ENCODE results near the gene LHPP. TPM values are rescaled to one million over a fixed set of nuclear protein-coding genes. Genes with fewer than 3 reads are reported as not detected.

Gene LHPP, protein sequence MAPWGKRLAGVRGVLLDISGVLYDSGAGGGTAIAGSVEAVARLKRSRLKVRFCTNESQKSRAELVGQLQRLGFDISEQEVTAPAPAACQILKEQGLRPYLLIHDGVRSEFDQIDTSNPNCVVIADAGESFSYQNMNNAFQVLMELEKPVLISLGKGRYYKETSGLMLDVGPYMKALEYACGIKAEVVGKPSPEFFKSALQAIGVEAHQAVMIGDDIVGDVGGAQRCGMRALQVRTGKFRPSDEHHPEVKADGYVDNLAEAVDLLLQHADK
- total RNA-seq (2022; extraction: Qiagen RNA extraction) = 10.6 to 13.5 TPM (median 11.6 TPM) in 5 replicates

DNA sequence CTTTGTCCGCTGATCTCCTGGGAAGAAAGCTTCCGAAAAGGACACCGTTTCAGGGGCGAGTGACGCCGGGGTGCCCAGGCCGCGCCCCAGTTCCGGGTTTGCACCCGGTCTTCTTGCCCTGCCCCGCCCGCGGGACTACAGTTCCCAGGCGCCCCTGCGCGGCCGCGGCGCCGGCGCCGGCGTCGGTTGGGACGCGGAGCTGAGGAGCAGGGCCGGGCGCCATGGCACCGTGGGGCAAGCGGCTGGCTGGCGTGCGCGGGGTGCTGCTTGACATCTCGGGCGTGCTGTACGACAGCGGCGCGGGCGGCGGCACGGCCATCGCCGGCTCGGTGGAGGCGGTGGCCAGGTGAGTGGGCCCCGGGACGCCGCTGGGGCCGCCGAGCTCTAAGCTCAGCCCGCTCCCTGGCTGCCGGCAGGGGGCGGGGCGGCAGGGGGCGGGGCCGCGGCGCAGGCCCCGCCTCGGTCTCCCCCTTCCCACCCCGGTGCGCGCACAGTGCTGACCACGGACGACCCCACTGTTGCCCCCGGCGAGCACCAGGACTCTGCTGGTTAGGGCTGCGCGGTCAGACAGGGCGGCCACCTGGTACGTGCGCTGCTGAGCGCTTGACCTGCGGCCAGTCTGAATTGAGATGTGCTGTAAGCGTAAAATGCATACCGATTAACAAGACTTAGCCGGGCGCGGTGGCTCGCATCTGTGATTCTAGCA lies at the start of gene LHPP:
TSS of gene LHPP (plus strand) at position 182 of the 706 bp plus-strand sequence. CDS start at position 222, 40 bp downstream.

DNA sequence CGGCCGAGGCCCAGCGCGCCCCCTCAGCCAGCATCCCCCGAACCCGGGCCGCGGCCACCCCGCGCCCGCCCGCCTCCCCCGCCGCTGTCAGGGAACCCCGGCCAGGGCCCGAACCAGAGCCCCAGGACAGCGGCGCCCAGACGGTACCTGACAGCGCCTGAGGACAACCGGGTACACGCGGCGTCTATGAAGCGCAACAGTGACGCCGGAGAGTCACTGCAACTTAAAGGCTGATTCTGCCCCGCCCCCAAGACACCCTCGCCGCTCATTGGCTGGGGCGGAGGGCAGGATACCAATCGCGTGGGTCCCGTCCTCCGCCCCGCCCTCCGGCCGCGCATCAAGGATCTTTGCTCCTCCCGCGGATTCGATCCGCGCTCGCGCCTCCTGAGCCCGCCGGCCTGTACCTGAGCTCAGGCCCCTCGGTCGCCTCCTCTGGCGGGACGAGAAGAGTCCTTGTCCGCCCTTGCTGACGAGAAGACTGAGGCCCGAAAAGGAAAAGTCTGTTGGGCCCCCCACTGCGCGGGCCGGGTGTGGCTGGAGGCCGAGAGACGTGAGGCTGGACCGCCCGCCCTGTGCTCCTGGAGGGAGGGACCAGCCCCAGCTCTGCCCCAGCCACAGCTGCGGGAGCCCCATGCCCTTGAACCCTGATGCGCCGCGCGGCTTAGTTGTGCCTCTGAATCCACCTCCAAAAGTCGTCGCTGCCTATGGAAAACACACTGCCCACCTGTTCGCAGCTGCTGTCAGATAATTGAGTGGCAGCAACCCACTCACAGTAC lies 42.7 kb upstream of the LHPP start, which contains the start of gene OAT:
TSS of gene OAT (minus strand) at position 198 of the 776 bp plus-strand sequence. CDS start 6,752 bp downstream, outside the sequence.

DNA sequence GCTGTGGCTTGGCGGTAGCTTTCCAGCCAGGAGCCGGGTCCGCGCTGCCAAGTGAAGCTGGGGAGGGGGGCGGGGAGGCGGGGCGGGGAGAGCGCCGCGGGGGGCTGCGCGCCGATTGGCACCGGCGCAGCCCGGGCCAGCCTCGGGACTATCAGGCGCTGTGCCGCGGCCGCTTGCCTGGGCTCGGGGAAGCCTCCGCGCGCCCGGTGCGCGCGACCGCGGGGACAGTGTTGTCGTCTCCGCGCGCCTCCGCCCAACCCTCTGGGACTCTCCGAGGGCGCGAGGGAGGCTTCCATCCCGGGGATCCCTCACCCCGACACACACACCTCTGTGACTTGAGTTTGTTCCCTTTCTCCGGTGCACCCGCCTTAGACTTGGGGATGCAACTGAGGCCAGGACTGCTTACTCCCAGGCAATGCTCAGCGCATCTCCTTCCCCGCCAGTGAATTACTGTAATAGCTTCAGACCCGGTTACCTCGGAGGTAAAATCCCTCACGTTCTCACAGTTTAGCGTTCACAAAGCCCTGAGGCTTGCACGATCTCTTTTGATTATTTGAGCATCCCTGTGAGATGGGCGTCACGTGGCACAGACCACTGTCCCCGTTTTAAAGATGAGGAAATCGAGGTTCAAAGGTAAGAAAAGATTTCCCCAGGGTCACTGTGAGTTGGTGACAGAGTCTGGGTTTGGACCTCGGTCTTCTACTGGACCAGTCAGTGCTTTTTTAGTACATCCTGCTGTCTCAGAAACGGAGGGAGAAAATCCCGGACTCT lies 11.4 kb upstream of the LHPP start, which contains the start of gene NKX1-2:
TSS of gene NKX1-2 (minus strand) at position 24 of the 771 bp plus-strand sequence. CDS start 92 bp downstream, outside the sequence.

Other genes starting within 250 kb of the LHPP start
- gene OAT, start 42.9 kb upstream of the LHPP start, total RNA-seq (2022; extraction: Qiagen RNA extraction) = 61.0 to 94.4 TPM (median 69.4 TPM) in 5 replicates
- 0.02 to 0.10 TPM in 2 of 5 replicates, not detected in the others for gene NKX1-2, start 11.8 kb upstream of the LHPP start, total RNA-seq (2022; extraction: Qiagen RNA extraction)